ENCODE results near the gene CNTN4. TPM values are rescaled to one million over a fixed set of nuclear protein-coding genes. Genes with fewer than 3 reads are reported as not detected.

Gene CNTN4
- total and polyA plus RNA-seq, 10 donors: 0.20 to 4.3 (median 1.5) TPM

- H3K9me3 ChIP-seq: no peaks in the 10 kb centered on the region
- no peak overlapping the region for H3K4me3 ChIP-seq
- 55 to 84% (median 68%) methylated on average over 3 of the region's 3 CpGs for WGBS, 5 donors
- H3K4me1 ChIP-seq: no peaks in the 10 kb centered on the region
- no peaks in the 10 kb centered on the region for H3K36me3 ChIP-seq
- no peak overlapping the region for H3K27ac ChIP-seq
- DNase-seq: no peak
- no peaks in the 10 kb centered on the region for H3K27me3 ChIP-seq (replicated peaks in 1 of 7)
- intact Hi-C loops (cut with DNase I; ENCODE audit: low total_unique reads): no loop called here
- no peak for TF ChIP-seq POLR2AphosphoS5 (IDR thresholded peaks at IDR 0.05)
- TF ChIP-seq POLR2A (IDR thresholded peaks at IDR 0.05): no peak
- no peak for TF ChIP-seq CTCF (IDR thresholded peaks at IDR 0.05 in 8 of 11, conservative IDR thresholded peaks at IDR 0.05 in 3 of 11)
Observed at GRCh38 chr3:2826453-2826852, 727.8 kb downstream of the CNTN4 start.

- Histone ChIP-seq H3K4me1 (no peaks in the 10 kb centered on the region), H3K4me3 (no peak overlapping the region), H3K36me3 (no peaks in the 10 kb centered on the region), H3K27ac (no peak overlapping the region), H3K9me3 (no peaks in the 10 kb centered on the region), H3K27me3 (replicated peaks in 1 of 7) (no peaks in the 10 kb centered on the region)
- 63 to 83% (median 70%) methylated on average over 6 of the region's 6 CpGs for WGBS, 5 donors
- no peak for DNase-seq
- intact Hi-C loops (cut with DNase I; ENCODE audit: low total_unique reads): no loop called here
- no peak for TF ChIP-seq POLR2A (IDR thresholded peaks at IDR 0.05)
- TF ChIP-seq POLR2AphosphoS5 (IDR thresholded peaks at IDR 0.05): no peak
- no peak for TF ChIP-seq CTCF (IDR thresholded peaks at IDR 0.05 in 8 of 11, conservative IDR thresholded peaks at IDR 0.05 in 3 of 11)
Observed at GRCh38 chr3:2837239-2837638, 738.6 kb downstream of the CNTN4 start.

GRCh38 chr3:2837910-2838309 is 739.2 kb downstream of the CNTN4 start:
- no peak overlapping the region for H3K27ac ChIP-seq
- no peaks in the 10 kb centered on the region for H3K4me1 ChIP-seq
- no peak overlapping the region for H3K4me3 ChIP-seq
- no peak for DNase-seq
- no peaks in the 10 kb centered on the region for H3K27me3 ChIP-seq (replicated peaks in 1 of 7)
- no peaks in the 10 kb centered on the region for H3K9me3 ChIP-seq
- TF ChIP-seq POLR2AphosphoS5 (IDR thresholded peaks at IDR 0.05): no peak
- no peak for TF ChIP-seq POLR2A (IDR thresholded peaks at IDR 0.05)
- TF ChIP-seq CTCF (IDR thresholded peaks at IDR 0.05 in 8 of 11, conservative IDR thresholded peaks at IDR 0.05 in 3 of 11): no peak
- H3K36me3 ChIP-seq: no peaks in the 10 kb centered on the region
- intact Hi-C loops (cut with DNase I; ENCODE audit: low total_unique reads): no loop called here
- WGBS, 5 donors: 79 to 90% (median 88%) methylated on average over 4 of the region's 4 CpGs

GRCh38 chr3:2838546-2839157 is 740.0 kb downstream of the CNTN4 start:
- intact Hi-C loops (cut with DNase I; ENCODE audit: low total_unique reads): no loop called here
- Histone ChIP-seq H3K27ac (no peak overlapping the region), H3K36me3 (no peaks in the 10 kb centered on the region), H3K4me1 (no peaks in the 10 kb centered on the region), H3K4me3 (no peak overlapping the region), H3K9me3 (no peaks in the 10 kb centered on the region), H3K27me3 (replicated peaks in 1 of 7) (no peaks in the 10 kb centered on the region)
- WGBS, 5 donors: 63 to 90% (median 78%) methylated on average over 6 of the region's 6 CpGs
- DNase-seq: no peak
- no peak for TF ChIP-seq POLR2A (IDR thresholded peaks at IDR 0.05)
- TF ChIP-seq POLR2AphosphoS5 (IDR thresholded peaks at IDR 0.05): no peak
- TF ChIP-seq CTCF (IDR thresholded peaks at IDR 0.05 in 8 of 11, conservative IDR thresholded peaks at IDR 0.05 in 3 of 11): no peak

Data from spleen (tissue), 11 donors.